CD4-positive, alpha-beta T cell (primary cell): ENCODE measurements around the gene NVL. TPM values are rescaled to one million over a fixed set of nuclear protein-coding genes. Genes with fewer than 3 reads are reported as not detected.

Experiments used
- ATAC-seq: fragments of 200-7000 bp; cut with Tn5 transposase; one replicate; pipeline ENCODE4 v1.10.0; 2022; ENCODE audit warnings: mild to moderate bottlenecking; ENCODE audit not compliant: poor library complexity
- CTCF ChIA-PET: fragments of 350-600 bp; sonication (Branson Sonifier 250); formaldehyde crosslinking; loops from one replicate; lab custom pipeline; 2021; ENCODE audit warnings: antibody characterized with exemption, inconsistent platforms; lab: Charles Lee
- POLR2A ChIA-PET: fragments of 350-600 bp; sonication (Branson Sonifier 250); formaldehyde crosslinking; loops from one replicate; lab custom pipeline; 2021; ENCODE audit warnings: antibody characterized with exemption, inconsistent platforms; lab: Charles Lee
- DNase-seq, 14 experiments: peaks; one replicate each; pipeline ENCODE4 v3.0.0-alpha.2; 2013 to 2020; ENCODE audit warnings: mixed read lengths in 2 of 14
- H3K27ac ChIP-seq, 2 donors: one replicate each; pipeline versions ENCODE4 v1.5.1 to v1.7.0; 2013; ENCODE audit warnings: low read length in 2 of 2, low read depth in 1 of 2, mild to moderate bottlenecking in 1 of 2
- H3K27me3 ChIP-seq, 2 experiments: 1 replicate in 1 of 2; 2 replicates in 1 of 2; pipeline versions ENCODE4 v1.6.1 to v1.7.0; 2013; ENCODE audit warnings: low read length in 2 of 2, control low read depth in 1 of 2, mild to moderate bottlenecking in 1 of 2, moderate library complexity in 1 of 2; ENCODE audit not compliant: insufficient read depth in 2 of 2, control insufficient read depth in 1 of 2
- H3K36me3 ChIP-seq: one replicate; pipeline ENCODE4 v1.6.1; 2013; ENCODE audit warnings: low read length, control low read depth; ENCODE audit not compliant: insufficient read depth
- H3K4me1 ChIP-seq: one replicate; pipeline ENCODE4 v1.6.1; 2013; ENCODE audit warnings: low read length, control low read depth; ENCODE audit not compliant: insufficient read depth
- H3K4me3 ChIP-seq: one replicate; pipeline ENCODE4 v1.5.1; 2013; ENCODE audit warnings: mild to moderate bottlenecking, low read length, moderate library complexity
- H3K9me3 ChIP-seq, 2 experiments: 1 replicate in 1 of 2; 2 replicates in 1 of 2; pipeline versions ENCODE4 v1.6.1 to v1.7.0; 2013; ENCODE audit warnings: low read length in 2 of 2, mild to moderate bottlenecking in 2 of 2, control low read depth in 1 of 2, moderate library complexity in 1 of 2; ENCODE audit not compliant: control insufficient read depth in 1 of 2, insufficient read depth in 1 of 2
- H3K27ac Mint-ChIP-seq: one replicate; pipeline ENCODE4 v1.8.0; 2020; ENCODE audit warnings: mixed read lengths
- H3K27me3 Mint-ChIP-seq: one replicate; pipeline ENCODE4 v1.8.0; 2021; ENCODE audit warnings: mixed read lengths
- H3K36me3 Mint-ChIP-seq: one replicate; pipeline ENCODE4 v1.8.0; 2021; ENCODE audit warnings: low read depth, mixed read lengths
- H3K4me1 Mint-ChIP-seq: one replicate; pipeline ENCODE4 v1.8.0; 2021; ENCODE audit warnings: low read depth, mixed read lengths
- H3K4me3 Mint-ChIP-seq: one replicate; pipeline ENCODE4 v1.8.0; 2020; ENCODE audit warnings: mild to moderate bottlenecking, mixed read lengths
- H3K9me3 Mint-ChIP-seq: one replicate; pipeline ENCODE4 v1.8.0; 2020; ENCODE audit warnings: mixed read lengths
- intact Hi-C, 2 experiments: fragments of 100-400 bp; cut with DNase I in 1 of 2; cut with micrococcal nuclease in 1 of 2; formaldehyde crosslinking; loops; one replicate each; pipeline versions ENCODE4 v1.15.1 to v1.9.0; 2023 to 2025; cut with DNase I, micrococcal nuclease
- total RNA-seq, 174 experiments: library from RNA in 2 of 174; stranded (reverse) in 2 of 174; gene quantifications; one replicate each; pipeline ENCODE4 v1.2.3 and lab custom pipeline; 2021 to 2026
- TF ChIP-seq, protein P1 (sequence below): fragments of 200-600 bp; IDR thresholded peaks from one replicate; pipeline ENCODE4 v1.8.0; 2022; ENCODE audit warnings: antibody characterized with exemption, mild to moderate bottlenecking

The NVL gene
- total RNA-seq, 2 experiments from 2014 or later = 14.9 to 18.5 TPM

- CTCF ChIA-PET = no interaction called here
- no peaks in the 10 kb centered on the region for H3K27me3 Mint-ChIP-seq
- TF ChIP-seq, protein P1, sequence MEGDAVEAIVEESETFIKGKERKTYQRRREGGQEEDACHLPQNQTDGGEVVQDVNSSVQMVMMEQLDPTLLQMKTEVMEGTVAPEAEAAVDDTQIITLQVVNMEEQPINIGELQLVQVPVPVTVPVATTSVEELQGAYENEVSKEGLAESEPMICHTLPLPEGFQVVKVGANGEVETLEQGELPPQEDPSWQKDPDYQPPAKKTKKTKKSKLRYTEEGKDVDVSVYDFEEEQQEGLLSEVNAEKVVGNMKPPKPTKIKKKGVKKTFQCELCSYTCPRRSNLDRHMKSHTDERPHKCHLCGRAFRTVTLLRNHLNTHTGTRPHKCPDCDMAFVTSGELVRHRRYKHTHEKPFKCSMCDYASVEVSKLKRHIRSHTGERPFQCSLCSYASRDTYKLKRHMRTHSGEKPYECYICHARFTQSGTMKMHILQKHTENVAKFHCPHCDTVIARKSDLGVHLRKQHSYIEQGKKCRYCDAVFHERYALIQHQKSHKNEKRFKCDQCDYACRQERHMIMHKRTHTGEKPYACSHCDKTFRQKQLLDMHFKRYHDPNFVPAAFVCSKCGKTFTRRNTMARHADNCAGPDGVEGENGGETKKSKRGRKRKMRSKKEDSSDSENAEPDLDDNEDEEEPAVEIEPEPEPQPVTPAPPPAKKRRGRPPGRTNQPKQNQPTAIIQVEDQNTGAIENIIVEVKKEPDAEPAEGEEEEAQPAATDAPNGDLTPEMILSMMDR = no peak
Measured at GRCh38 chr1:224339442-224340033, 9.6 kb upstream of the NVL start.

GRCh38 chr1:224338150-224338838 is 8.3 kb upstream of the NVL start:
- ATAC-seq = no peak
- TF ChIP-seq, protein P1 = no peak
- no peak for DNase-seq
- Mint-ChIP-seq H3K27me3 (no peaks in the 10 kb centered on the region), H3K4me3 (no peak overlapping the region), H3K36me3 (peaks cover under 1% of the 10 kb centered on the region), H3K4me1 (peaks cover 12% of the 10 kb centered on the region), H3K9me3 (no peaks in the 10 kb centered on the region), H3K27ac (no peak overlapping the region)
- ChIA-PET POLR2A (no interaction called here), CTCF (no interaction called here)
- H3K9me3 ChIP-seq = peaks cover 2 to 7% of the 10 kb centered on the region in 2 experiments
- no peaks in the 10 kb centered on the region for H3K36me3 ChIP-seq
- no peak overlapping the region for H3K4me3 ChIP-seq
- no peaks in the 10 kb centered on the region for H3K27me3 ChIP-seq
- H3K4me1 ChIP-seq = peaks cover 6% of the 10 kb centered on the region
- H3K27ac ChIP-seq = no peak overlapping the region
- intact Hi-C loops = loop anchor here (10.0 kb wide), 2 partner anchors 343 to 523 kb away; no protein-coding TSS in a partner anchor

More at GRCh38 chr1:224339442-224340033, 9.6 kb upstream of the NVL start:
- Histone ChIP-seq H3K4me1 (peaks cover 6% of the 10 kb centered on the region), H3K27ac (no peak overlapping the region), H3K27me3 (no peaks in the 10 kb centered on the region), H3K36me3 (no peaks in the 10 kb centered on the region), H3K4me3 (no peak overlapping the region), H3K9me3 (peaks cover 15 to 20% of the 10 kb centered on the region in 2 experiments)
- intact Hi-C loops = loop anchor here (10.0 kb wide), 2 partner anchors 345 to 525 kb away; no protein-coding TSS in a partner anchor
- Mint-ChIP-seq H3K36me3 (peaks cover 5% of the 10 kb centered on the region), H3K27ac (no peak overlapping the region), H3K4me3 (no peak overlapping the region), H3K9me3 (no peaks in the 10 kb centered on the region), H3K4me1 (peaks cover 8% of the 10 kb centered on the region)
- POLR2A ChIA-PET = no interaction called here
- ATAC-seq = no peak
- DNase-seq = no peak

GRCh38 chr1:224333939-224334786 is 4.2 kb upstream of the NVL start:
- no peak for ATAC-seq
- Mint-ChIP-seq H3K27ac (peak overlapping the region; percentile 60), H3K27me3 (no peaks in the 10 kb centered on the region), H3K4me3 (no peak overlapping the region), H3K36me3 (peaks cover 13% of the 10 kb centered on the region), H3K9me3 (no peaks in the 10 kb centered on the region), H3K4me1 (peaks cover 24% of the 10 kb centered on the region)
- DNase-seq = peak in 1 of 14 experiments; percentile 6
- ChIA-PET CTCF (interaction anchor here (0.6 to 2.3 kb wide), 8 partner anchors 14 to 605 kb away, joined by 3 to 11 read pairs (median 3); no protein-coding TSS in a partner anchor), POLR2A (interaction anchor here (1.4 kb wide), 1 partner anchor 218 kb away, joined by 9 read pairs; no protein-coding TSS in a partner anchor)
- Histone ChIP-seq H3K9me3 (no peaks in the 10 kb centered on the region), H3K36me3 (no peaks in the 10 kb centered on the region), H3K4me1 (peaks cover 9% of the 10 kb centered on the region), H3K27ac (no peak overlapping the region), H3K27me3 (no peaks in the 10 kb centered on the region), H3K4me3 (no peak overlapping the region)
- intact Hi-C loops = loop anchor here (1.0 to 10.0 kb wide), 9 partner anchors 21 to 637 kb away; no protein-coding TSS in a partner anchor
- TF ChIP-seq, protein P1 = no peak
